Activated B cell treated with CpG ODN at 0.5 μM for 24 hours (primary cell): ENCODE data around the gene IGDCC3. TPM values are rescaled to one million over a fixed set of nuclear protein-coding genes. Genes with fewer than 3 reads are reported as not detected.

Experiments
- ATAC-seq: fragments of 200-7000 bp; cut with Tn5 transposase; one replicate; pipeline ENCODE4 v1.10.0; 2021; ENCODE audit warnings: low read depth, mild to moderate bottlenecking, moderate library complexity
- CTCF ChIA-PET: fragments of 350-600 bp; sonication (Branson Sonifier 250); formaldehyde crosslinking; loops from one replicate; lab custom pipeline; 2021; ENCODE audit warnings: antibody characterized with exemption; lab: Charles Lee
- POLR2A ChIA-PET: fragments of 350-600 bp; sonication (Branson Sonifier 250); formaldehyde crosslinking; loops from one replicate; lab custom pipeline; 2021; ENCODE audit warnings: antibody characterized with exemption; lab: Charles Lee
- DNase-seq: peaks from one replicate; pipeline ENCODE4 v3.0.0; 2022
- H3K27ac Mint-ChIP-seq: one replicate; pipeline ENCODE4 v1.8.0; 2020; ENCODE audit warnings: mixed read lengths
- H3K27me3 Mint-ChIP-seq: one replicate; pipeline ENCODE4 v1.8.0; 2021; ENCODE audit warnings: mixed read lengths
- H3K36me3 Mint-ChIP-seq: one replicate; pipeline ENCODE4 v1.8.0; 2021; ENCODE audit warnings: low read depth, mixed read lengths
- H3K4me1 Mint-ChIP-seq: one replicate; pipeline ENCODE4 v1.8.0; 2021; ENCODE audit warnings: mixed read lengths
- H3K4me3 Mint-ChIP-seq: one replicate; pipeline ENCODE4 v1.8.0; 2020; ENCODE audit warnings: mild to moderate bottlenecking, mixed read lengths
- H3K9me3 Mint-ChIP-seq: one replicate; pipeline ENCODE4 v1.8.0; 2020; ENCODE audit warnings: mixed read lengths
- intact Hi-C: fragments of 100-400 bp; cut with micrococcal nuclease; formaldehyde crosslinking; loops from one replicate; pipeline ENCODE4 v1.15.1; 2024
- total RNA-seq: library from RNA; stranded (reverse); gene quantifications from 2 replicates; pipeline ENCODE4 v1.2.3, GENCODE V29; 2022
- TF ChIP-seq, protein P1 (sequence below): fragments of 200-600 bp; IDR thresholded peaks from one replicate; pipeline ENCODE4 v1.8.0; 2022; ENCODE audit warnings: antibody characterized with exemption, mild to moderate bottlenecking

IGDCC3 gene
- total RNA-seq, 1 donor from 2014 or later: not detected

DNA sequence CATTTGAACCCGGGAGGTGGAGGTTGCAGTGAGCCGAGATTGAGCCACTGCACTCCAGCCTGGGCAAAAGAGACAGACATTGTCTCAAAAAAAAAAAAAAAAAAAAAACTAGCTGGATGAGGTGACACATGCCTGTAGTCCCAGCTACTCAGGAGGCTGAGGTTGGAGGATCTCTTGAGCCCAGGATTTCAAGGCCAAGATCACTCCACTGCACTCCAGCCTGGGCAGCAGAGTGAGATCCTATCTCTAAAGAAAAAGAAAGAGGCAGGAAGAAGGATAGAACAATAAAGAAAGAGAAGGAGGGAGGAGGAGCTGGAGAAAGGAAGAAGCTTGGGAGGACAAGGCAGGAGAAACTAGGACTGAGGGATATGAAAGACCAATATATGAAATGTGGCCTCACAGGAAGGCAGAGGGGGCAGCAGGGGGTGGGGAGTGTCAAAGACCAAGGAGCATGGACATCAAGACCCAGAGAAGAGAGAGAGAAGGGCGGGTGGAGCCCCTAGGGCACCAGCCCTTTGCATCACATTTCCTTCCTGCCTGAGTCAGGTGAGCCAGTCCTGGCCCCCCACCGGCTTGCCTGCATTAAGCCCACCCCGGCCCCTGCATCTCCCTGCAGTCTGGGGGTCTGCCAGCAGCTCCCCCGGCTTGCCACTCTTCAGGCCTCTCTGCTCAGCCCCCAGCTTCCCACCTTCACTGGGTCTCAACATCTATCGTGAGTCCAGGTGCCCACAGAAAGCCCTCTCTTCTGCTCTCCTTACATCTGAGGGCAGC is 11.5 kb downstream of the IGDCC3 start:
- ChIA-PET POLR2A (no interaction called here), CTCF (interaction anchor here (0.6 kb wide), 1 partner anchor 246 kb away, joined by 6 read pairs; no protein-coding TSS in a partner anchor)
- H3K9me3 Mint-ChIP-seq: no peaks in the 10 kb centered on the region
- no peaks in the 10 kb centered on the region for H3K4me1 Mint-ChIP-seq
- DNase-seq: no peak
- no peaks in the 10 kb centered on the region for H3K36me3 Mint-ChIP-seq
- peaks cover 19% of the 10 kb centered on the region for H3K27me3 Mint-ChIP-seq
- TF ChIP-seq, protein P1, sequence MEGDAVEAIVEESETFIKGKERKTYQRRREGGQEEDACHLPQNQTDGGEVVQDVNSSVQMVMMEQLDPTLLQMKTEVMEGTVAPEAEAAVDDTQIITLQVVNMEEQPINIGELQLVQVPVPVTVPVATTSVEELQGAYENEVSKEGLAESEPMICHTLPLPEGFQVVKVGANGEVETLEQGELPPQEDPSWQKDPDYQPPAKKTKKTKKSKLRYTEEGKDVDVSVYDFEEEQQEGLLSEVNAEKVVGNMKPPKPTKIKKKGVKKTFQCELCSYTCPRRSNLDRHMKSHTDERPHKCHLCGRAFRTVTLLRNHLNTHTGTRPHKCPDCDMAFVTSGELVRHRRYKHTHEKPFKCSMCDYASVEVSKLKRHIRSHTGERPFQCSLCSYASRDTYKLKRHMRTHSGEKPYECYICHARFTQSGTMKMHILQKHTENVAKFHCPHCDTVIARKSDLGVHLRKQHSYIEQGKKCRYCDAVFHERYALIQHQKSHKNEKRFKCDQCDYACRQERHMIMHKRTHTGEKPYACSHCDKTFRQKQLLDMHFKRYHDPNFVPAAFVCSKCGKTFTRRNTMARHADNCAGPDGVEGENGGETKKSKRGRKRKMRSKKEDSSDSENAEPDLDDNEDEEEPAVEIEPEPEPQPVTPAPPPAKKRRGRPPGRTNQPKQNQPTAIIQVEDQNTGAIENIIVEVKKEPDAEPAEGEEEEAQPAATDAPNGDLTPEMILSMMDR: no peak
- intact Hi-C loops: no loop called here
- no peak overlapping the region for H3K4me3 Mint-ChIP-seq
- no peak for ATAC-seq
- no peak overlapping the region for H3K27ac Mint-ChIP-seq

- TF ChIP-seq, protein P1: no peak
- peaks cover 18% of the 10 kb centered on the region for H3K27me3 Mint-ChIP-seq
- intact Hi-C loops: no loop called here
- H3K36me3 Mint-ChIP-seq: no peaks in the 10 kb centered on the region
- H3K27ac Mint-ChIP-seq: no peak overlapping the region
- no peaks in the 10 kb centered on the region for H3K9me3 Mint-ChIP-seq
- ChIA-PET POLR2A (no interaction called here), CTCF (no interaction called here)
- no peak overlapping the region for H3K4me3 Mint-ChIP-seq
- ATAC-seq: no peak
- no peak for DNase-seq
- H3K4me1 Mint-ChIP-seq: no peaks in the 10 kb centered on the region
Observed at GRCh38 chr15:65365229-65365628, 12.6 kb downstream of the IGDCC3 start.

DNA sequence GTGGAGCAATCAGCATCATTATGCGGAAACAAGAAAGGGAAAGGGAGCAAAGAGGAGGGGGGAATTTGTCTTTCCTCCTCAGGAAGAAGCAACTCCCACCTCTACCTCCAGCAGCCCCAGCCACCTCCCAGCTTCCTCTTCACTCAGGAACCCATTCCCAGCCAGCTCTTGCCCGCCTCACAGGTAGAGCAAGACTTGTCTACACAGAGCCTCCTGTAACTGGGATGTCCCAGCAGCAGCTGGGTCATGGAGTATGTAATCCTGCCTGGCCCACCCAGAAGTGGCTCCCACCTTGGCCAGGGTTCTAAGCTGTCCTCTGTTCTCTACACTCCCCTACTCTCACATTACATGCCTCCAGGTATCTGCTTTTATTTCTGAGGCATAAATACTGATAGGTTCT is 14.0 kb downstream of the IGDCC3 start:
- no peak for ATAC-seq
- POLR2A ChIA-PET: no interaction called here
- Mint-ChIP-seq H3K4me1 (no peaks in the 10 kb centered on the region), H3K4me3 (no peak overlapping the region), H3K27me3 (peaks cover 22% of the 10 kb centered on the region), H3K9me3 (no peaks in the 10 kb centered on the region), H3K27ac (no peak overlapping the region), H3K36me3 (no peaks in the 10 kb centered on the region)
- TF ChIP-seq, protein P1: no peak
- intact Hi-C loops: no loop called here
- CTCF ChIA-PET: no interaction called here
- no peak for DNase-seq

- Mint-ChIP-seq H3K4me1 (no peaks in the 10 kb centered on the region), H3K4me3 (no peak overlapping the region), H3K9me3 (no peaks in the 10 kb centered on the region), H3K27ac (no peak overlapping the region), H3K36me3 (no peaks in the 10 kb centered on the region), H3K27me3 (peaks cover 23% of the 10 kb centered on the region)
- CTCF ChIA-PET: no interaction called here
- ATAC-seq (no peak), DNase-seq (no peak)
- POLR2A ChIA-PET: no interaction called here
- intact Hi-C loops: no loop called here
- TF ChIP-seq, protein P1: no peak
Observed at GRCh38 chr15:65363306-65363705, 14.5 kb downstream of the IGDCC3 start.

DNA sequence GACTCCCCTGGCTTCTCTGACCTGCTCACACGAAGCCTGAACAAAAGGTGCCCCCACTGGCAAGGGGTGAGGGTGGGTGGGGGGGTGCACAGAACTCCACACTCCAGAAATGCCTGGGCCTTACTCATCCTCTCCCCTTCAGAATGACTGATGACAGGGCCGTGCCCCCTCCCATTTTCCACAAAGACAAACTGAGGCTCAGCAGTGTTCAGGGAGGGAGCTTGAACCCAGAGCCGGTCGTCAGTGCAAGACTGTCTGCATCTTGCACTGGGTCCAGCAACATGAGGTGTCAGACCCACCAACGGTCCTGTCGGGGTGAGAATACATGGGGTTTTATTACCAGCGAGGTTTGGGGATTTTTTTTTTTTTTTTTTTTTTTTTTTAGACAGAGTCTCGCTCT is 15.3 kb downstream of the IGDCC3 start:
- no peaks in the 10 kb centered on the region for H3K9me3 Mint-ChIP-seq
- CTCF ChIA-PET: no interaction called here
- H3K27me3 Mint-ChIP-seq: peaks cover 31% of the 10 kb centered on the region
- POLR2A ChIA-PET: no interaction called here
- no peak overlapping the region for H3K27ac Mint-ChIP-seq
- DNase-seq: no peak
- no peaks in the 10 kb centered on the region for H3K36me3 Mint-ChIP-seq
- TF ChIP-seq, protein P1: no peak
- H3K4me3 Mint-ChIP-seq: no peak overlapping the region
- no peak for ATAC-seq
- intact Hi-C loops: no loop called here
- H3K4me1 Mint-ChIP-seq: no peaks in the 10 kb centered on the region
